Measurements from ENCODE around the gene IQSEC1. TPM values are rescaled to one million over a fixed set of nuclear protein-coding genes. Genes with fewer than 3 reads are reported as not detected.

IQSEC1 gene
- total RNA-seq, 1 donor from 2014 or later, result 211 TPM

DNA sequence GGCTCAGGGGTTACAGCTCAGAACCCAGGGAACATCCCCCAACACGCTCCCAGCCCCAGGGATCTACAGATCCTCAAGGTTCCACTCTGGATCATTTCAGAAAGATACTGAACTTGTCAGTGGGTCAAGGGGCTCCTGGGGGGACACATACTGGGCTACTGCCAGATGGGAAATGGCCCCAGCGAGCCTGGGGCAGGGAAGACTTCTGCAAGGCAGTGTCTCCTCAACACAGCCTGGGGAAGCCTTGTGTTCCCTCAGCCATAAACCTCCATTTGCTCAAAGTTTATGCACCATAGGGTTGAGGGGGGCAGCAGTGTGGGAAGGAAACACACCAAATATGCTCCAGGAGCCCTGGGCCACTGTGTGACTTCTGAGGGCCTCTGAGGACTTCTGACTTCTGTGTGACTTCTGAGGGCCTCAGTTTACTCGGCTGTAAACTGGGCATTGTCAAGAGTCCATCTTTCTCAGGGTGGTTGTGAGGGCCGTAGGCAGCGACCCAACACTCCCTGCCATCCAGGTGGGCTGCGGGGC, 58.4 kb downstream of the IQSEC1 start:
- peaks cover 61% of the 10 kb centered on the region for H3K4me1 Mint-ChIP-seq (ENCODE audit: low read depth, unreplicated experiment)
- TF ChIP-seq, protein P1, sequence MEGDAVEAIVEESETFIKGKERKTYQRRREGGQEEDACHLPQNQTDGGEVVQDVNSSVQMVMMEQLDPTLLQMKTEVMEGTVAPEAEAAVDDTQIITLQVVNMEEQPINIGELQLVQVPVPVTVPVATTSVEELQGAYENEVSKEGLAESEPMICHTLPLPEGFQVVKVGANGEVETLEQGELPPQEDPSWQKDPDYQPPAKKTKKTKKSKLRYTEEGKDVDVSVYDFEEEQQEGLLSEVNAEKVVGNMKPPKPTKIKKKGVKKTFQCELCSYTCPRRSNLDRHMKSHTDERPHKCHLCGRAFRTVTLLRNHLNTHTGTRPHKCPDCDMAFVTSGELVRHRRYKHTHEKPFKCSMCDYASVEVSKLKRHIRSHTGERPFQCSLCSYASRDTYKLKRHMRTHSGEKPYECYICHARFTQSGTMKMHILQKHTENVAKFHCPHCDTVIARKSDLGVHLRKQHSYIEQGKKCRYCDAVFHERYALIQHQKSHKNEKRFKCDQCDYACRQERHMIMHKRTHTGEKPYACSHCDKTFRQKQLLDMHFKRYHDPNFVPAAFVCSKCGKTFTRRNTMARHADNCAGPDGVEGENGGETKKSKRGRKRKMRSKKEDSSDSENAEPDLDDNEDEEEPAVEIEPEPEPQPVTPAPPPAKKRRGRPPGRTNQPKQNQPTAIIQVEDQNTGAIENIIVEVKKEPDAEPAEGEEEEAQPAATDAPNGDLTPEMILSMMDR (IDR thresholded peaks at IDR 0.05; ENCODE audit: partially characterized antibody, unreplicated experiment), result no peak
- peak overlapping the region; percentile 80 for H3K27ac Mint-ChIP-seq (ENCODE audit: unreplicated experiment)
- H3K4me3 Mint-ChIP-seq (ENCODE audit: unreplicated experiment), result peak overlapping the region; percentile 57
- DNase-seq, result no peak
- peaks cover 17% of the 10 kb centered on the region for H3K27me3 Mint-ChIP-seq (ENCODE audit: unreplicated experiment)
- H3K9me3 Mint-ChIP-seq (ENCODE audit: unreplicated experiment), result peaks cover 21% of the 10 kb centered on the region
- no peaks in the 10 kb centered on the region for H3K36me3 Mint-ChIP-seq (ENCODE audit: unreplicated experiment)

- H3K36me3 Mint-ChIP-seq (ENCODE audit: unreplicated experiment), result no peaks in the 10 kb centered on the region
- DNase-seq, result no peak
- H3K27ac Mint-ChIP-seq (ENCODE audit: unreplicated experiment), result peak overlapping the region; percentile 80
- H3K9me3 Mint-ChIP-seq (ENCODE audit: unreplicated experiment), result peaks cover 25% of the 10 kb centered on the region
- peak overlapping the region; percentile 57 for H3K4me3 Mint-ChIP-seq (ENCODE audit: unreplicated experiment)
- TF ChIP-seq, protein P1 (IDR thresholded peaks at IDR 0.05; ENCODE audit: partially characterized antibody, unreplicated experiment), result no peak
- H3K27me3 Mint-ChIP-seq (ENCODE audit: unreplicated experiment), result peaks cover 17% of the 10 kb centered on the region
- peaks cover 68% of the 10 kb centered on the region for H3K4me1 Mint-ChIP-seq (ENCODE audit: low read depth, unreplicated experiment)
Observed at GRCh38 chr3:13013994-13014754, 59.1 kb downstream of the IQSEC1 start.

DNA sequence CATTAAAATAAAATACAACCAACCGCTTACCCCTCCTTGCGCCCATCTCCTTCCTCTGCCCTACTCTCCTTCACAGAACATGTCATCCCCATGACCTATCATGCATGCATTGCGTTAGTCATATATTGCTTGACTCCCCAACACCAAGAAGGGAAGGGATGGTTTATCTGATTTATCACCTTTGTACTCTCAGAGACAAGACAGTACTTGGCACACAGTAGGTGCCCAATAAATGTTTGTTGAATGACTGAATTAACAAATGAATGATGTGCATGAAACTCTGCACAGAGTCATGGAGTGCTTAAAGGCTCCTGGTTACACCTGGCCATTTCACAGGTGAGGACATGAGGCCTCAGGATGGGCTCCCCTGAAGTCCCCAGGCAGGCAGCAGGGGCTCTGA, 59.7 kb downstream of the IQSEC1 start:
- peak overlapping the region; percentile 31 for H3K27ac Mint-ChIP-seq (ENCODE audit: unreplicated experiment)
- H3K4me1 Mint-ChIP-seq (ENCODE audit: low read depth, unreplicated experiment), result peaks cover 71% of the 10 kb centered on the region
- DNase-seq, result no peak
- peaks cover 19% of the 10 kb centered on the region for H3K27me3 Mint-ChIP-seq (ENCODE audit: unreplicated experiment)
- no peaks in the 10 kb centered on the region for H3K36me3 Mint-ChIP-seq (ENCODE audit: unreplicated experiment)
- peaks cover 26% of the 10 kb centered on the region for H3K9me3 Mint-ChIP-seq (ENCODE audit: unreplicated experiment)
- H3K4me3 Mint-ChIP-seq (ENCODE audit: unreplicated experiment), result no peak overlapping the region
- TF ChIP-seq, protein P1 (IDR thresholded peaks at IDR 0.05; ENCODE audit: partially characterized antibody, unreplicated experiment), result no peak

GRCh38 chr3:13013151-13013561, 60.1 kb downstream of the IQSEC1 start:
- TF ChIP-seq, protein P1 (IDR thresholded peaks at IDR 0.05; ENCODE audit: partially characterized antibody, unreplicated experiment), result no peak
- Mint-ChIP-seq H3K27ac (ENCODE audit: unreplicated experiment) (peak overlapping the region; percentile 76), H3K9me3 (ENCODE audit: unreplicated experiment) (peaks cover 28% of the 10 kb centered on the region), H3K36me3 (ENCODE audit: unreplicated experiment) (no peaks in the 10 kb centered on the region), H3K4me1 (ENCODE audit: low read depth, unreplicated experiment) (peaks cover 72% of the 10 kb centered on the region), H3K4me3 (ENCODE audit: unreplicated experiment) (no peak overlapping the region), H3K27me3 (ENCODE audit: unreplicated experiment) (peaks cover 22% of the 10 kb centered on the region)
- DNase-seq, result no peak

- no peak for DNase-seq
- Mint-ChIP-seq H3K9me3 (ENCODE audit: unreplicated experiment) (peaks cover 25% of the 10 kb centered on the region), H3K4me3 (ENCODE audit: unreplicated experiment) (peak overlapping the region; percentile 80), H3K4me1 (ENCODE audit: low read depth, unreplicated experiment) (peaks cover 75% of the 10 kb centered on the region), H3K36me3 (ENCODE audit: unreplicated experiment) (no peaks in the 10 kb centered on the region), H3K27ac (ENCODE audit: unreplicated experiment) (peak overlapping the region; percentile 72), H3K27me3 (ENCODE audit: unreplicated experiment) (peaks cover 20% of the 10 kb centered on the region)
- TF ChIP-seq, protein P1 (IDR thresholded peaks at IDR 0.05; ENCODE audit: partially characterized antibody, unreplicated experiment), result no peak
Observed at GRCh38 chr3:13012221-13012691, 61.0 kb downstream of the IQSEC1 start.

Data from glutamatergic neuron (in vitro differentiated cells).